ENCODE data around the gene BSN. TPM values are rescaled to one million over a fixed set of nuclear protein-coding genes. Genes with fewer than 3 reads are reported as not detected.

Gene BSN
- polyA plus RNA-seq, 2 donors = 0.01 to 0.08 TPM

DNA sequence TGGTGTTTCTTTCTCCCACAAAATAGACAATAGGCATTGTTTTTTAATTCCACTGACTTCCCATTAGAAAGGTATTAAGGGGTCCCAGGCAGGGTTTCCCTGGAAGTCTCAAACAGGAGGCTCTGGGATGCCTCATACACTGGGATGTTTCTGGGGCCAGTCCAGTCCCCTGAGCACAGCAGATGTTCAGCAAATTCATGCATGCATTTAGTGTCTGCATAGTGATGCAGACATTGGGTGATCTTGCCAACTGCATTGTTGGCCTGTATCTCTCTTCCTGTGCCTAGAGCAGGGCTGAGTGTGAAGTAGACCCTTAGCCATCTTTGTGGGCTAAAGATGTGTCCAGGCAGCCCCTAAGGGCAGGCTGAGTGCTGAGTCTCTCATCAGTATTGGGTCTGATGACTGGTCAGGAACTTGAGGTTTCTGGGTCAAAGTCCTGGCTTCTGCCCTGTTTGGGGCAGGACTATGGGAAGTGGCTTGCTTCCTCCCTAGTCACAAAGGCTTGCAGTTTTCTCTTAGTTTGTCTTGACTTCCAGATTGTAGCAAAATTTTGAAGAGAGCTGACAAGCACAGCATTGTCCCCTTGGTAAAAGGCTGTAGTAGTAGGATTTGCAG, 56.5 kb downstream of the BSN start:
- Histone ChIP-seq H3K9me3 (ENCODE audit: control insufficient read depth in 2 of 2, insufficient read depth in 1 of 2, low read depth in 1 of 2, low read length in 1 of 2) (no peaks in the 10 kb centered on the region), H3K27me3 (ENCODE audit: control insufficient read depth in 1 of 2, insufficient read depth in 2 of 2, low read length in 2 of 2) (no peaks in the 10 kb centered on the region), H3K4me3 (ENCODE audit: low read depth in 1 of 2, low read length in 2 of 2) (no peak overlapping the region), H3K4me1 (ENCODE audit: control insufficient read depth in 2 of 2, insufficient read depth in 2 of 2, low read length in 1 of 2) (peaks cover 0 to 6% of the 10 kb centered on the region in 2 donors), H3K27ac (ENCODE audit: low read depth in 2 of 2, low read length in 1 of 2) (no peak overlapping the region), H3K36me3 (ENCODE audit: control insufficient read depth in 2 of 2, insufficient read depth in 2 of 2, low read length in 1 of 2) (no peaks in the 10 kb centered on the region)

DNA sequence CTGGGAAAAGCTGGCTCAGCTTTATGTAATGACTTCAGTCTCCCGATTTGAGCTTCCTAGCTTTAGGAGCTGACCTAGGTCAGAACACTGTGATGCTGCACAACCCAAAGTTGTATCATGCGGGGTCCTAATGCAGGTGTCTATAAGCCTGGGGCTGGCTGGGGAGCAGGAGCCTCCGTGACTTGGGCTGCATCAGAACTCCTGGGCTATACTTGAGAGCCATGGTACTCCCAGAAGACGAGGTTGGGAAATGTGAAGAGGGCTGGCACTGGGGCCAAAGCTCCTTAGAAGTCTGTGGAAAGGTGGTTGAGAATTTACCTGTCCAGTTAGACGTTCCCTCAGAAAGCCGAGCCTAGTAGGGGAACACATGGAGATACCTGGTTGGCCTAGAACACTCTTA, 57.0 kb downstream of the BSN start:
- Histone ChIP-seq H3K27ac (ENCODE audit: low read depth in 2 of 2, low read length in 1 of 2) (no peak overlapping the region), H3K4me3 (ENCODE audit: low read depth in 1 of 2, low read length in 2 of 2) (no peak overlapping the region), H3K4me1 (ENCODE audit: control insufficient read depth in 2 of 2, insufficient read depth in 2 of 2, low read length in 1 of 2) (peaks cover 0 to 6% of the 10 kb centered on the region in 2 donors), H3K27me3 (ENCODE audit: control insufficient read depth in 1 of 2, insufficient read depth in 2 of 2, low read length in 2 of 2) (no peaks in the 10 kb centered on the region), H3K36me3 (ENCODE audit: control insufficient read depth in 2 of 2, insufficient read depth in 2 of 2, low read length in 1 of 2) (no peaks in the 10 kb centered on the region), H3K9me3 (ENCODE audit: control insufficient read depth in 2 of 2, insufficient read depth in 1 of 2, low read depth in 1 of 2, low read length in 1 of 2) (no peaks in the 10 kb centered on the region)
- 84 to 92% methylated on average over 6 of the region's 6 CpGs for WGBS, 2 donors

DNA sequence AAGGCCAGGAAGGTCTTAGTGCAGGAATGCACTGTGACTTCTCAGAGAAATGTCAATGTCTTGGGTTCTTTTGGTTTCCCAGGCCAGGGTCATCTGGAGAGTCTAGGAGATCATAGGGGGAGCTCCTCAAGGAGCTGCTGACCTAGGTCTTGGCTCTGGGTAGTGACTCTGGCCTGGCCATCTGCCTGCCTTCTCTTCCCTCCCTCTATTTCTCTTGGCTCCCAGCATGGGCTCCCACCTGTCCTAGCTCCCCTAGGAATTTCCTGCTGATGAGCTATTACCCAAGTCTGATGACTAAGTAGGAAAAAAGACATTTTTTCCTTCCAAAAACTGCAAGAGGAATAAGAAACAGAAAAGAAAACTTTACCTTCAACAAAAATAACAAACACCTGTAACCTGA, 57.4 kb downstream of the BSN start:
- no peaks in the 10 kb centered on the region for H3K27me3 ChIP-seq (ENCODE audit: control insufficient read depth in 1 of 2, insufficient read depth in 2 of 2, low read length in 2 of 2)
- H3K4me1 ChIP-seq (ENCODE audit: control insufficient read depth in 2 of 2, insufficient read depth in 2 of 2, low read length in 1 of 2) = peaks cover 0 to 4% of the 10 kb centered on the region in 2 donors
- no peak overlapping the region for H3K27ac ChIP-seq (ENCODE audit: low read depth in 2 of 2, low read length in 1 of 2)
- no peak overlapping the region for H3K4me3 ChIP-seq (ENCODE audit: low read depth in 1 of 2, low read length in 2 of 2)
- no peaks in the 10 kb centered on the region for H3K9me3 ChIP-seq (ENCODE audit: control insufficient read depth in 2 of 2, insufficient read depth in 1 of 2, low read depth in 1 of 2, low read length in 1 of 2)
- H3K36me3 ChIP-seq (ENCODE audit: control insufficient read depth in 2 of 2, insufficient read depth in 2 of 2, low read length in 1 of 2) = no peaks in the 10 kb centered on the region

DNA sequence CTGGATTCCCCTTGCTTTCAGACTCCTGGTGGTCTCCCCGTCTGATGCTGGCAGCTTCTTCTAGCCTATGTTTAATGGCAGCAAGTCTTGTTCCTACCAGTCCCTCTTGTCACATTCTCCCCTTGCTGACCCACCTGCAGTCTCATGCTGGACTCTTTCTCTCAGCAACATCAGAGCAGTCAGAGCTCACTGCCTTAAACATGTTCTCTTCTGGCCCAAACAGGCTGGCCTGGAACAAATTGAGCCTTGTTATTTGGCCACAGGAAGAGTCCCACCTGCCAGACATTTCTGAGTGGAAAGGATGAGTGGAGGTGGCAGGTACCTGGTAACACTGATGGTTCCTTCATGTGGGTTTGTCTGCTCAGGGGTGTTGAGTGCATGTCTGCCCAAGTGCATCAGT, 60.7 kb downstream of the BSN start:
- Histone ChIP-seq H3K9me3 (ENCODE audit: control insufficient read depth in 2 of 2, insufficient read depth in 1 of 2, low read depth in 1 of 2, low read length in 1 of 2) (no peaks in the 10 kb centered on the region), H3K27me3 (ENCODE audit: control insufficient read depth in 1 of 2, insufficient read depth in 2 of 2, low read length in 2 of 2) (no peaks in the 10 kb centered on the region), H3K4me3 (ENCODE audit: low read depth in 1 of 2, low read length in 2 of 2) (no peak overlapping the region), H3K36me3 (ENCODE audit: control insufficient read depth in 2 of 2, insufficient read depth in 2 of 2, low read length in 1 of 2) (no peaks in the 10 kb centered on the region), H3K27ac (ENCODE audit: low read depth in 2 of 2, low read length in 1 of 2) (no peak overlapping the region), H3K4me1 (ENCODE audit: control insufficient read depth in 2 of 2, insufficient read depth in 2 of 2, low read length in 1 of 2) (no peaks in the 10 kb centered on the region)
- 71 to 79% methylated on average over 1 of the region's 1 CpG for WGBS, 2 donors

DNA sequence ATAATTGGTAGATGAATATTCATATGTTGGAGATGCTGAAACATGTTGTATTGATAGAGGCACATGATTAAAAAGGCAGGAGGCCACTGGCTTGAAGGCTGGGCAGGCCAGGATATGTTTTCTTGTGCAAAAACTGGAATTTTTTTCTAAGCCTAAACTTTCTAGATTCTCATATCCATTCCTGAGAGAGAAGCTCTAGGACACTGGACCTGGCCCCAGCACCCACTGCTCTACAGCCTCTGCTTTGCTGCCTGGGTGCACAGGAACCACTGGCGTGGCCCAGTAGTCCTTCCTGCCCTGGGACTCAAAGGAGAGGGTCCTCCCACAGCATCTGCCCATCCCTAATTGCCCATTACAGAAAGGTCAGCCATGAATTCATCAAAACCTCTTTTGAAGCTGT, 61.8 kb downstream of the BSN start:
- H3K4me1 ChIP-seq (ENCODE audit: control insufficient read depth in 2 of 2, insufficient read depth in 2 of 2, low read length in 1 of 2) = no peaks in the 10 kb centered on the region
- no peaks in the 10 kb centered on the region for H3K9me3 ChIP-seq (ENCODE audit: control insufficient read depth in 2 of 2, insufficient read depth in 1 of 2, low read depth in 1 of 2, low read length in 1 of 2)
- H3K27ac ChIP-seq (ENCODE audit: low read depth in 2 of 2, low read length in 1 of 2) = no peak overlapping the region
- WGBS, 2 donors = 61 to 75% methylated on average over 1 of the region's 1 CpG
- H3K27me3 ChIP-seq (ENCODE audit: control insufficient read depth in 1 of 2, insufficient read depth in 2 of 2, low read length in 2 of 2) = no peaks in the 10 kb centered on the region
- H3K36me3 ChIP-seq (ENCODE audit: control insufficient read depth in 2 of 2, insufficient read depth in 2 of 2, low read length in 1 of 2) = no peaks in the 10 kb centered on the region
- H3K4me3 ChIP-seq (ENCODE audit: low read depth in 1 of 2, low read length in 2 of 2) = no peak overlapping the region

DNA sequence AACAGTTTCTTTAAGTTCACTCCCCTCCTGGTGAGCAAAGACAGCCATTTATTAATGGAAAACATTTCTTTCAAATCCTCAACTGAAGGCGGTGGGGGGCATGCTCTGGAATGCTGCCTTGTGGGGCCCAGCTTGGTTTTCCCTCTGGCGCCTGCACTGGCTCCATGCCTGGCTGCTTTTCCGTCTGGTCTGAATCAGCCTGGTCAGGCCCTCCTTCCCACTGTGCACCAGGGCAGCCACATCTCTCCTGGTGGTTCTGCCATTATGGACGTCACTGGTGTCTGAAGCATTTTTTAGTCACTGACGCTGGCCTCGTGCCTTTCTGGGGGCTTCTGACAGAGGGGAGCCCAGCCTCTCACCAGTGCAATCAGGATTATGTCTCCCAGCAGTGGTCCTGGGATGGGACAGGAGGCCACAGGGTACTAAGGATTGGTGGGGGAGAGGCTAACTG, 62.2 kb downstream of the BSN start:
- no peaks in the 10 kb centered on the region for H3K9me3 ChIP-seq (ENCODE audit: control insufficient read depth in 2 of 2, insufficient read depth in 1 of 2, low read depth in 1 of 2, low read length in 1 of 2)
- H3K36me3 ChIP-seq (ENCODE audit: control insufficient read depth in 2 of 2, insufficient read depth in 2 of 2, low read length in 1 of 2) = no peaks in the 10 kb centered on the region
- 52 to 78% methylated on average over 6 of the region's 6 CpGs for WGBS, 2 donors
- no peak overlapping the region for H3K4me3 ChIP-seq (ENCODE audit: low read depth in 1 of 2, low read length in 2 of 2)
- H3K27ac ChIP-seq (ENCODE audit: low read depth in 2 of 2, low read length in 1 of 2) = no peak overlapping the region
- no peaks in the 10 kb centered on the region for H3K4me1 ChIP-seq (ENCODE audit: control insufficient read depth in 2 of 2, insufficient read depth in 2 of 2, low read length in 1 of 2)
- H3K27me3 ChIP-seq (ENCODE audit: control insufficient read depth in 1 of 2, insufficient read depth in 2 of 2, low read length in 2 of 2) = no peaks in the 10 kb centered on the region

DNA sequence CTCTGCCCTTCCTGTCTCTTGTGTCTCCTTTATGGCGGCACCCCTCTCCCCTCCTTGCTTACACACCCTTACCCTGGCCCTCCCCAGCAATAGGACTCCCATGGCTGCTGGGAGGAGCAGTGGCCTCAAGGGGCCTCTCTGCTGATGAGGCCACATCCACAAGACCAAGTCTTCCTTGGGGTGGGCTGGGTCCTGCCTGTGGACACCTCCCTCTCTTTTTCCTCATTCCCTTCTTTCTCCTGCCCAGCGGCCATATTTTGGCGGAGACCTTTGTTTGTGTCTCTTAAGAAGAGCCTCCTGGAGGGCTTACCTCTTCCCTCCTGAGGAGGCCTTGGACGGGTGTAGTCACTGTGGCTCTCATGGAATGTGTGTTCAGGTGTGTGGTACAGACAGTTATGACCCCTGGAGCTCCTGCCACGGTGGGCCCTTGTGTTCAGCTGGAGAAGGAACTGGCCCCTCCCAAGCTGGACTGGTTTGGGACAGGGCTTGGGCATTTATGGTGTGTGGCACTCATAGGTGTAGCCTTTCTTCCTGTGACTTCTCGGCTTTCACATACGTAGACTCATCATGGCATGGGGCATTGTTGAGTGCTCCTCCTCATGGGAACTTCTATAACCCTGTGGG, 63.2 kb downstream of the BSN start:
- Histone ChIP-seq H3K9me3 (ENCODE audit: control insufficient read depth in 2 of 2, insufficient read depth in 1 of 2, low read depth in 1 of 2, low read length in 1 of 2) (no peaks in the 10 kb centered on the region), H3K36me3 (ENCODE audit: control insufficient read depth in 2 of 2, insufficient read depth in 2 of 2, low read length in 1 of 2) (no peaks in the 10 kb centered on the region), H3K27ac (ENCODE audit: low read depth in 2 of 2, low read length in 1 of 2) (no peak overlapping the region), H3K4me1 (ENCODE audit: control insufficient read depth in 2 of 2, insufficient read depth in 2 of 2, low read length in 1 of 2) (no peaks in the 10 kb centered on the region), H3K4me3 (ENCODE audit: low read depth in 1 of 2, low read length in 2 of 2) (no peak overlapping the region), H3K27me3 (ENCODE audit: control insufficient read depth in 1 of 2, insufficient read depth in 2 of 2, low read length in 2 of 2) (no peaks in the 10 kb centered on the region)
- WGBS, 2 donors = 82 to 89% methylated on average over 7 of the region's 7 CpGs

DNA sequence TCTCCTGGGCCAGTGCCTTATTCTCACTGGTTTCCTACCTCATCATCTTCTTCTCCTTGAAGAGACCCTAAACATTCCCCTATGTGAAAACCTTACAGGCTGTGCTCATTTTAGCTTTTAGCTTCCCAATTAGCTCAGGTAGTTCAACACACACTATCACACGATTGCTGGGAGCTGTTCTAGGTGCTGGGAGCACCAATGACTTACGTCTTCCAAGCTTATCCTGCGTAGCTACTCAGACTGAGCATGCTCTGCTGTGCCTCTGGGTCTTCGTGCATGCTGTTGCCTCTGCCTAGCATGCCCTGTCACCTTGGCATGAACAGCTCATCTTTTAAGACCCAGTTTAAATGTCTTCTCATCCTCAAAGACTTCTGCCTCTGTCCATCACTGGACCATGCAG, 64.1 kb downstream of the BSN start:
- Histone ChIP-seq H3K4me3 (ENCODE audit: low read depth in 1 of 2, low read length in 2 of 2) (no peak overlapping the region), H3K4me1 (ENCODE audit: control insufficient read depth in 2 of 2, insufficient read depth in 2 of 2, low read length in 1 of 2) (no peaks in the 10 kb centered on the region), H3K27ac (ENCODE audit: low read depth in 2 of 2, low read length in 1 of 2) (no peak overlapping the region), H3K9me3 (ENCODE audit: control insufficient read depth in 2 of 2, insufficient read depth in 1 of 2, low read depth in 1 of 2, low read length in 1 of 2) (no peaks in the 10 kb centered on the region), H3K27me3 (ENCODE audit: control insufficient read depth in 1 of 2, insufficient read depth in 2 of 2, low read length in 2 of 2) (no peaks in the 10 kb centered on the region), H3K36me3 (ENCODE audit: control insufficient read depth in 2 of 2, insufficient read depth in 2 of 2, low read length in 1 of 2) (no peaks in the 10 kb centered on the region)
- WGBS, 2 donors = 51 to 68% methylated on average over 4 of the region's 4 CpGs

DNA sequence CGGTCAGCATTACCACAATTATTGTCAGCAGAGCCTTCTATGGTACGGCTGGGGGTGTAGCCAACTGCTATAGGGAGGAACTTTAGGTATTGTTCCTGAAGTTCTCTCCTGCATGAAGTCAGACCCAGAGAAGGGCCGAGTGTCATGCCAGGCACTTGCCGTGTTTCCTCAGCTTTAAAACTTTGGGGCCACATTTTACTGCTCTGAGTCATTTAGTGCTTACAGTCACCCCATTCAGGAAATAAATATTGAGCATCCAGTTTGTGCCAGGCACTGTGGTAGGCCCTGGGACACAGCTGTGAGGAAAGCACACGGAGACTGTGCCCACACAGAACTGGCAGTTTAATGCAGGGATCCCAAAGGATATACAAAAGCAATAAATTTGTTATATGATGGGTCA, 65.4 kb downstream of the BSN start:
- H3K9me3 ChIP-seq (ENCODE audit: control insufficient read depth in 2 of 2, insufficient read depth in 1 of 2, low read depth in 1 of 2, low read length in 1 of 2) = no peaks in the 10 kb centered on the region
- WGBS, 2 donors = 71 to 79% methylated on average over 5 of the region's 5 CpGs
- H3K36me3 ChIP-seq (ENCODE audit: control insufficient read depth in 2 of 2, insufficient read depth in 2 of 2, low read length in 1 of 2) = no peaks in the 10 kb centered on the region
- H3K27me3 ChIP-seq (ENCODE audit: control insufficient read depth in 1 of 2, insufficient read depth in 2 of 2, low read length in 2 of 2) = no peaks in the 10 kb centered on the region
- no peak overlapping the region for H3K4me3 ChIP-seq (ENCODE audit: low read depth in 1 of 2, low read length in 2 of 2)
- no peaks in the 10 kb centered on the region for H3K4me1 ChIP-seq (ENCODE audit: control insufficient read depth in 2 of 2, insufficient read depth in 2 of 2, low read length in 1 of 2)
- no peak overlapping the region for H3K27ac ChIP-seq (ENCODE audit: low read depth in 2 of 2, low read length in 1 of 2)

DNA sequence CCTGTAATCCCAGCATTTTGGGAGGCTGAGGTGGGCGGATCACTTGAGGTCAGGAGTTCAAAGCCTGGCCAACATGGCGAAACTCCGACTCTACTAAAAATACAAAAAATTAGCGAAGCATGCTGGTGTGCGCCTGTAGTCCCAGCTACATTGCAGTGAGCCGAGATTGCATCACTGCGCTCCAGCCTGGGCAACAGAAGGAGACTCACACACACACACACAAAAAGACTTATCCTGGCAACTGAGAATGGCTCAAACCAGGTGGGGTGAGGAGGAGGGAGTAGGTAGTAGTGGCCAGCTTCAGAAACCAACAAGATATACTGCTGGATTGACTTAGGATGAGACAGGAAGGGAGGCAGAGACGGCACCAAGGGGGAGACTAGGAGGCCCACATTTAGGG, 66.5 kb downstream of the BSN start:
- H3K27ac ChIP-seq (ENCODE audit: low read depth in 2 of 2, low read length in 1 of 2) = no peak overlapping the region
- no peaks in the 10 kb centered on the region for H3K27me3 ChIP-seq (ENCODE audit: control insufficient read depth in 1 of 2, insufficient read depth in 2 of 2, low read length in 2 of 2)
- H3K9me3 ChIP-seq (ENCODE audit: control insufficient read depth in 2 of 2, insufficient read depth in 1 of 2, low read depth in 1 of 2, low read length in 1 of 2) = no peaks in the 10 kb centered on the region
- 92 to 93% methylated on average over 8 of the region's 8 CpGs for WGBS, 2 donors
- H3K36me3 ChIP-seq (ENCODE audit: control insufficient read depth in 2 of 2, insufficient read depth in 2 of 2, low read length in 1 of 2) = no peaks in the 10 kb centered on the region
- H3K4me1 ChIP-seq (ENCODE audit: control insufficient read depth in 2 of 2, insufficient read depth in 2 of 2, low read length in 1 of 2) = no peaks in the 10 kb centered on the region
- no peak overlapping the region for H3K4me3 ChIP-seq (ENCODE audit: low read depth in 1 of 2, low read length in 2 of 2)

Measured in esophagus (tissue), 2 donors.